Smooth muscle cell (in vitro differentiated cells): ENCODE measurements around the gene SLC24A3. TPM values are rescaled to one million over a fixed set of nuclear protein-coding genes. Genes with fewer than 3 reads are reported as not detected.

Source experiments
- DNase-seq: peaks from one replicate; lab custom pipeline; 2025; ENCODE audit not compliant: unreplicated experiment; lab: John Stamatoyannopoulos, UW
- H2AFZ ChIP-seq: fragments of 200-600 bp; sonication (generic); 2 replicates; pipeline ENCODE4 v1.6.0; 2016; ENCODE audit warnings: antibody characterized with exemption, low read depth, mild to moderate bottlenecking
- H3F3A ChIP-seq: fragments of 200-600 bp; sonication (generic); 2 replicates; pipeline ENCODE4 v1.6.0; 2017; ENCODE audit warnings: antibody characterized with exemption, low read depth
- H3K27ac ChIP-seq: fragments of 200-600 bp; sonication (generic); 2 replicates; pipeline ENCODE4 v1.5.1; 2016; ENCODE audit warnings: low read depth, mild to moderate bottlenecking
- H3K27me3 ChIP-seq: fragments of 200-600 bp; sonication (generic); 2 replicates; pipeline ENCODE4 v1.6.1; 2016; ENCODE audit warnings: low read depth, mild to moderate bottlenecking
- H3K36me3 ChIP-seq: fragments of 200-600 bp; sonication (generic); 2 replicates; pipeline ENCODE4 v1.5.1; 2016; ENCODE audit warnings: low read depth
- H3K4me1 ChIP-seq: fragments of 200-600 bp; sonication (generic); 2 replicates; pipeline ENCODE4 v1.5.1; 2016; ENCODE audit warnings: low read depth
- H3K4me2 ChIP-seq: fragments of 200-600 bp; sonication (generic); 2 replicates; pipeline ENCODE4 v1.6.0; 2016; ENCODE audit warnings: mild to moderate bottlenecking
- H3K4me3 ChIP-seq: fragments of 200-600 bp; sonication (generic); 2 replicates; pipeline ENCODE4 v1.5.1; 2016; ENCODE audit warnings: mild to moderate bottlenecking
- H3K79me2 ChIP-seq: fragments of 200-600 bp; sonication (generic); 2 replicates; pipeline ENCODE4 v1.6.0; 2016; ENCODE audit warnings: low read depth, mild to moderate bottlenecking
- H3K9ac ChIP-seq: fragments of 200-600 bp; sonication (generic); 2 replicates; pipeline ENCODE4 v1.6.0; 2016; ENCODE audit warnings: low read depth
- H3K9me3 ChIP-seq: fragments of 200-600 bp; sonication (generic); replicated peaks from 2 replicates; pipeline ENCODE4 v1.5.1; 2016; ENCODE audit warnings: low read depth
- H4K20me1 ChIP-seq: fragments of 200-600 bp; sonication (generic); 2 replicates; pipeline ENCODE4 v1.6.0; 2016; ENCODE audit warnings: low read depth
- CTCF ChIP-seq: fragments of 200-600 bp; sonication (generic); IDR thresholded peaks from 2 replicates; pipeline ENCODE4 v1.5.1; 2017; ENCODE audit warnings: borderline replicate concordance, mild to moderate bottlenecking, antibody characterized with exemption; ENCODE audit not compliant: insufficient read depth, poor library complexity, severe bottlenecking
- WGBS: methylation state at CpG from one replicate; pipeline ENCODE4 v1.1.7; 2016; ENCODE audit warnings: low lambda C conversion rate; 5-methylcytosine and 5-hydroxymethylcytosine counted together
- polyA plus RNA-seq: library from polyadenylated mRNA; unstranded; fragments of >200 nt; fragmentation: Nextera tagmentation; extraction: Ambion mirVana; gene quantifications from 2 replicates; pipeline ENCODE4 v1.2.1, GENCODE V29; 2016
- total RNA-seq: library from RNA; depleted of rRNA; stranded (reverse); fragments of >200 nt; gene quantifications from 2 replicates; pipeline ENCODE4 v1.2.3, GENCODE V29; 2014

SLC24A3 gene
- total and polyA plus RNA-seq, 2 experiments from 2014 or later: 2.5 to 3.2 TPM

DNA sequence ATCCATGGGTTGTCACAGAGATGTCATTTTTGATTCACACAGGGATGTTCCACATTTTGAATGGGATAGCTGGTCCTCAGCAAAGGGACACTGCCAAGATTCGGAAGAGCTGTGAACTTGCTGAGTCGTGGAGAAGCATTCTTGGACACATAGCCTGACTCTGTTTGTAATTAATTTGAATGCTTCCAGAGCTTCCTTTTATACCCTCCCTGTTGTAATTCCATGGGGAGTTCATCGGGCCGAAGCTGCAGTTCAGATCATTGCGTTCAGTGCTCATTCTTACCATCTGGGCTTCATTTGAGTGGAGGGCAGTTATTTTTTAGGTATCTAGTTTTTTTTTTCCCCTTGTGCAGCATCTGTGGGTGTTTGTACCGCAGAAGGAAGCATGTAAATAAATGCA lies 126.5 kb downstream of the SLC24A3 start:
- 70% methylated on average over 6 of the region's 6 CpGs for WGBS

DNA sequence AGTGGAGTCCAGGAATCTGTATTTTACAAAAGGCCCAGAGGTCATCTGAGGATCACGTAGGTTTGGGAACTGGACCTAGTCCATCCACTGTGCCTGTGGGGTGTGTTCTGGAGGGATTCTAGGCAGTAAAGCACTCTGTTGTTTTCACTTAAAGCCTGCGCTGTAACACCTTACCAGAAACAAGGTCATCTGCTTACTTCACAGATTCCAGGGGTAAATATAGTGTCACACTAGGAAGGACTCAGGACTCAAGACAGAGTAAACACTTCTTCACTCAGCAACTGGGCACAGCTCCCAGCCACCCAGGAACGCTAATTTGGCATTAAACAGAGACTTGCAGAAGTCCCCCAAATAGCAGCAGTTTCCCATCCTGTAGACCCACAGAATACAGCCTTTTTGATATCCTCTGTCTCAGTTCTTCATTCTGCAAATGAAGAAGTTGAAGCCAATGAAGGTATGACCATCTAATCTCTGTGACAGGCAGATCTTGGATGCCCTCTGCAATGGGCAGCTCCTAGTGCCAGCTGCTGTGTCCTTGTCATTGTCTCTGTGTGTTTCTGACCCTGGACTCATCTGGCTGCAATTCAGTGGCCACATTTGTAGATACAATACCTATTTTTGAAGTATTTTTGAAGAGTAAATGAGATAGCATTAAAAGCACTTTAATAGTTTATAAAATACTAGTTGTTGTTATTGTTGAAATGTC lies 129.1 kb downstream of the SLC24A3 start:
- no peaks in the 10 kb centered on the region for H3K9me3 ChIP-seq
- H3K9ac ChIP-seq: no peak overlapping the region
- H3K79me2 ChIP-seq: no peaks in the 10 kb centered on the region
- no peak for TF ChIP-seq CTCF
- no peaks in the 10 kb centered on the region for H3F3A ChIP-seq
- peaks cover 10% of the 10 kb centered on the region for H3K27me3 ChIP-seq
- H3K4me3 ChIP-seq: no peak overlapping the region
- no peaks in the 10 kb centered on the region for H3K4me1 ChIP-seq
- DNase-seq: no peak
- 99% methylated on average over 3 of the region's 3 CpGs for WGBS
- H3K36me3 ChIP-seq: no peaks in the 10 kb centered on the region
- H2AFZ ChIP-seq: no peak overlapping the region
- no peaks in the 10 kb centered on the region for H4K20me1 ChIP-seq
- H3K4me2 ChIP-seq: no peak overlapping the region
- H3K27ac ChIP-seq: no peak overlapping the region

More for the DNA sequence above, 126.5 kb downstream of the SLC24A3 start:
- Histone ChIP-seq H3K4me2 (no peak overlapping the region), H3K9ac (no peak overlapping the region), H4K20me1 (no peaks in the 10 kb centered on the region), H3F3A (no peaks in the 10 kb centered on the region), H3K36me3 (no peaks in the 10 kb centered on the region), H3K27ac (no peak overlapping the region), H3K27me3 (peaks cover 11% of the 10 kb centered on the region), H2AFZ (no peak overlapping the region), H3K79me2 (no peaks in the 10 kb centered on the region), H3K4me1 (no peaks in the 10 kb centered on the region), H3K4me3 (no peak overlapping the region), H3K9me3 (no peaks in the 10 kb centered on the region)
- no peak for TF ChIP-seq CTCF
- DNase-seq: no peak

GRCh38 chr20:19344341-19344740 lies 131.9 kb downstream of the SLC24A3 start:
- WGBS: 84% methylated on average over 2 of the region's 2 CpGs
- Histone ChIP-seq H3K27me3 (peaks cover 10% of the 10 kb centered on the region), H3K4me3 (no peak overlapping the region), H3K27ac (no peak overlapping the region), H4K20me1 (no peaks in the 10 kb centered on the region), H3K79me2 (no peaks in the 10 kb centered on the region), H3K9ac (no peak overlapping the region), H3K4me2 (no peak overlapping the region), H2AFZ (no peak overlapping the region), H3K36me3 (no peaks in the 10 kb centered on the region), H3K9me3 (no peaks in the 10 kb centered on the region), H3F3A (no peaks in the 10 kb centered on the region), H3K4me1 (no peaks in the 10 kb centered on the region)
- DNase-seq: no peak
- TF ChIP-seq CTCF: no peak

DNA sequence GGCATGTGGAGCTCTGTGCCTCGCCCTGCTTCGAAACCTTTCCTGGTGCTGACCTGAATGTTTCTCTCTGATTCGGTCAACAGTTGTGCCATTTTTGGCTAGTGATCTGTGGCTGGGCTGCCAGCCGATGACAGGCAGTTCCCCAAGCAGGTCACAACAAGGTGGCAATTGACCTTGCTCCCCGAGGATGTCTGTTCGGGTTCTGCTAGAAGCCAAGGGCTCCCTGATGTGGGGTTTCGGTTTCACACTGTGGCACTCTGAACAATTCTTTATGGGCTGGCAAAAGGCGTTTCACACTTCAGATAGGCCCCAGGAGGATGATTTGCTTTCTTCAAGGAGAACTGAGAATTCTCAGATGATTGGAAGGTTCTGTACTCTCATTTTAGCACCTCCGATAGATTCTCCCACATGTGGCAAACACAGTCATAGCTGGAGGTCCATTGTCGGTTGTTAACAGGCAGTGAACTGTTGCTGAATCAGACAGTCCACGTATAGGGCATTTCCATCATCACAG lies 135.6 kb downstream of the SLC24A3 start:
- no peak for TF ChIP-seq CTCF
- H3K4me2 ChIP-seq: no peak overlapping the region
- H3K27ac ChIP-seq: no peak overlapping the region
- no peaks in the 10 kb centered on the region for H3K4me1 ChIP-seq
- no peak overlapping the region for H3K4me3 ChIP-seq
- H3K9ac ChIP-seq: no peak overlapping the region
- 83% methylated on average over 11 of the region's 11 CpGs for WGBS
- DNase-seq: no peak
- H2AFZ ChIP-seq: no peak overlapping the region
- H3K9me3 ChIP-seq: no peaks in the 10 kb centered on the region
- peaks cover 3% of the 10 kb centered on the region for H3K27me3 ChIP-seq
- H3F3A ChIP-seq: no peaks in the 10 kb centered on the region
- H3K79me2 ChIP-seq: no peaks in the 10 kb centered on the region
- H4K20me1 ChIP-seq: no peaks in the 10 kb centered on the region
- no peaks in the 10 kb centered on the region for H3K36me3 ChIP-seq
